K562 (cell line): ENCODE results near the gene MVP. TPM values are rescaled to one million over a fixed set of nuclear protein-coding genes. Genes with fewer than 3 reads are reported as not detected.

Source experiments
- ATAC-seq: fragments of 200-7000 bp; cut with Tn5 transposase; 3 replicates; pipeline ENCODE4 v1.9.1; 2020; ENCODE audit warnings: moderate library complexity
- BruUV-seq: library from RNA; stranded (reverse); fragments of 400-500 nt; replicated peaks from 2 replicates; lab custom pipeline; 2021; lab: Mats Ljungman, UMichigan
- CTCF ChIA-PET: fragments of 300-600 bp; formaldehyde crosslinking; extraction: SDS; loops from one replicate; lab custom pipeline; 2021; ENCODE audit warnings: low intra/inter-chr PET ratio; lab: Yijun Ruan, JAX
- POLR2A ChIA-PET: fragments of 300-600, 350-650 bp; sonication (Branson Sonifier 250); formaldehyde crosslinking; extraction: SDS; loops from one replicate; lab custom pipeline; 2021; ENCODE audit warnings: antibody characterized with exemption, inconsistent platforms; lab: Yijun Ruan, JAX
- DNase-seq, 4 experiments: peaks; one replicate each; pipeline versions ENCODE4 v3.0.0 to v3.0.0-alpha.2; 2011 to 2018; ENCODE audit warnings: low spot score in 3 of 4, mixed read lengths in 3 of 4; ENCODE audit errors: extremely low read depth in 1 of 4
- FAIRE-seq: peaks from 2 replicates; lab custom pipeline; 2011; peaks lifted over from hg19 to GRCh38; lab: Jason Lieb, UNC
- H2AFZ ChIP-seq: 2 replicates; pipeline ENCODE4 v1.6.0; 2011; ENCODE audit warnings: low read depth, low read length, control low read depth, inconsistent platforms
- H3K27ac ChIP-seq: fragments of 200-600 bp; 3 replicates; pipeline ENCODE4 v1.8.0; 2011; ENCODE audit warnings: low read depth, mild to moderate bottlenecking, control low read depth, inconsistent platforms, low read length, moderate library complexity, mixed read lengths; ENCODE audit errors: extremely low read depth
- H3K27me3 ChIP-seq, 2 experiments: fragments of 300-600 bp in 1 of 2; 2 replicates in 1 of 2; 3 replicates in 1 of 2; pipeline versions ENCODE4 v1.6.0 to v1.8.0; 2011; ENCODE audit warnings: inconsistent platforms in 2 of 2, low read length in 2 of 2, mild to moderate bottlenecking in 1 of 2, mixed read lengths in 1 of 2, moderate library complexity in 1 of 2; ENCODE audit not compliant: control insufficient read depth in 2 of 2, insufficient read depth in 2 of 2
- H3K36me3 ChIP-seq: fragments of 300-600 bp; 3 replicates; pipeline ENCODE4 v1.8.0; 2011; ENCODE audit warnings: mild to moderate bottlenecking, low read length, inconsistent platforms; ENCODE audit not compliant: control insufficient read depth, insufficient read depth
- H3K4me1 ChIP-seq, 2 experiments: fragments of 200-600 bp in 1 of 2; replicated peaks in 1 of 2; 2 replicates in 1 of 2; 3 replicates in 1 of 2; pipeline versions ENCODE4 v1.5.1 to v1.8.0; 2011; ENCODE audit warnings: inconsistent platforms in 2 of 2, low read length in 2 of 2, mild to moderate bottlenecking in 1 of 2, mixed read lengths in 1 of 2, moderate library complexity in 1 of 2; ENCODE audit not compliant: control insufficient read depth in 2 of 2, insufficient read depth in 2 of 2
- H3K4me2 ChIP-seq: 2 replicates; pipeline ENCODE4 v1.6.1; 2011; ENCODE audit warnings: low read length, control low read depth, inconsistent platforms, mixed read lengths; ENCODE audit not compliant: insufficient read depth
- H3K4me3 ChIP-seq: fragments of 200-600 bp; sonication (generic), shearing (Covaris generic); 2 replicates; pipeline ENCODE4 v1.5.1; 2016; ENCODE audit warnings: control low read depth, inconsistent platforms
- H3K79me2 ChIP-seq: fragments of 200-600 bp; 3 replicates; pipeline ENCODE4 v1.8.0; 2011; ENCODE audit warnings: low read length, inconsistent platforms; ENCODE audit not compliant: control insufficient read depth, insufficient read depth
- H3K9ac ChIP-seq, 2 experiments: 2 replicates each; pipeline versions ENCODE4 v1.6.0 to v1.6.1; 2011; ENCODE audit warnings: low read depth in 2 of 2, low read length in 2 of 2, control low read depth in 1 of 2, inconsistent platforms in 1 of 2, mild to moderate bottlenecking in 1 of 2, mixed read lengths in 1 of 2; ENCODE audit not compliant: insufficient read depth in 1 of 2
- H3K9me1 ChIP-seq: one replicate; pipeline ENCODE4 v1.6.0; 2011; ENCODE audit warnings: inconsistent platforms, mild to moderate bottlenecking, low read length, moderate library complexity; ENCODE audit not compliant: control insufficient read depth, insufficient read depth
- H3K9me3 ChIP-seq: replicated peaks from 2 replicates; pipeline ENCODE4 v1.5.1; 2011; ENCODE audit warnings: low read depth, low read length, inconsistent platforms; ENCODE audit not compliant: control insufficient read depth, insufficient read depth
- H4K20me1 ChIP-seq: replicated peaks from 2 replicates; pipeline ENCODE4 v1.6.1; 2011; ENCODE audit warnings: low read length, inconsistent platforms, mixed read lengths; ENCODE audit not compliant: control insufficient read depth, insufficient read depth
- CBX5 ChIP-seq: IDR thresholded peaks from 2 replicates; pipeline ENCODE4 v1.6.1; 2014; ENCODE audit warnings: low read depth, borderline replicate concordance
- CHAMP1 ChIP-seq: fragments of 450-650 bp; IDR thresholded peaks from 2 replicates; pipeline ENCODE4 v1.6.1; 2016; ENCODE audit warnings: mild to moderate bottlenecking
- HDAC3 ChIP-seq: fragments of 450-650 bp; IDR thresholded peaks from 2 replicates; pipeline ENCODE4 v1.6.1; 2018; ENCODE audit warnings: borderline replicate concordance, mild to moderate bottlenecking, moderate library complexity; ENCODE audit not compliant: partially characterized antibody
- HOMEZ ChIP-seq: fragments of 250-450 bp; sonication (Bioruptor Pico); IDR thresholded peaks from 2 replicates; pipeline ENCODE4 v1.4.0; 2020; ENCODE audit warnings: mild to moderate bottlenecking, moderate library complexity
- NR0B1 ChIP-seq: fragments of 450-650 bp; IDR thresholded peaks from one replicate; pipeline ENCODE4 v1.6.1; 2018; ENCODE audit warnings: mild to moderate bottlenecking, moderate library complexity; ENCODE audit not compliant: partially characterized antibody
- SREBF1 ChIP-seq: fragments of 150-350 bp; IDR thresholded peaks from 2 replicates; pipeline ENCODE4 v1.6.1; 2014; ENCODE audit warnings: antibody characterized with exemption, low read depth, low read length, borderline replicate concordance
- ZNF318 ChIP-seq, 2 experiments: fragments of 450-650 bp; IDR thresholded peaks; 2 replicates each; pipeline ENCODE4 v1.6.1; 2016; ENCODE audit warnings: mild to moderate bottlenecking in 2 of 2, borderline replicate concordance in 1 of 2, low read depth in 1 of 2, moderate library complexity in 1 of 2
- WGBS: fragments of 100-300 bp; shearing (Covaris generic); methylation state at CpG from one replicate; pipeline ENCODE4 v1.1.6; 2016; ENCODE audit warnings: low coverage, mixed read lengths; ENCODE audit not compliant: insufficient coverage; ENCODE audit errors: missing lambda C conversion rate; 5-methylcytosine and 5-hydroxymethylcytosine counted together
- in situ Hi-C: fragments of 300-500 bp; cut with MboI; formaldehyde crosslinking; loops from 4 replicates; pipeline ENCODE4 v1.15.0; 2018; ENCODE audit warnings: inconsistent platforms, mixed read lengths
- intact Hi-C: fragments of 100-400 bp; cut with micrococcal nuclease; formaldehyde crosslinking; loops from 2 replicates; pipeline ENCODE4 v1.14.2; 2022
- polyA plus RNA-seq, 8 experiments: library from polyadenylated mRNA; depleted of rRNA in 4 of 8; stranded (reverse) in 5 of 8; unstranded in 3 of 8; fragments of >200 nt; fragmentation: Nextera tagmentation in 2 of 8; fragmentation: Illumina TruSeq in 1 of 8; extraction: Ambion mirVana in 2 of 8; extraction: Trizol in 1 of 8; gene quantifications; 2 replicates each; pipeline versions ENCODE4 v1.2.1 to v1.2.3, GENCODE V29; 2011 to 2014; ENCODE audit warnings: inconsistent platforms in 1 of 8, missing spikeins in 1 of 8
- total RNA-seq, 7 experiments: library from RNA; depleted of rRNA in 6 of 7; stranded (reverse); fragments of >200 nt in 6 of 7; fragmentation: Illumina TruSeq in 2 of 7; extraction: Trizol in 2 of 7; gene quantifications; 2 replicates each; pipeline versions ENCODE4 v1.2.1 to v1.2.3, GENCODE V29; 2011 to 2021; ENCODE audit warnings: low replicate concordance in 1 of 7

The MVP gene
- total and polyA plus RNA-seq, 9 of the 15 experiments (the other 6 are each of a cell fraction or from before 2014, with no cell fraction given): 0.39 to 1.9 (median 0.76) TPM; not detected in 2

- in situ Hi-C loops (no loop called here), intact Hi-C loops (no loop called here)
- ChIA-PET CTCF (no interaction called here), POLR2A (no interaction called here)
- 80% methylated on average over 7 of the region's 7 CpGs for WGBS
- FAIRE-seq (no peak), ATAC-seq (no peak), DNase-seq (no peak)
- peaks cover 16% of the 10 kb centered on the region for H3K79me2 ChIP-seq
- no peak overlapping the region for H3K4me3 ChIP-seq
- no TSS peak for BruUV-seq
- no peaks in the 10 kb centered on the region for H3K9me3 ChIP-seq
- H3K4me1 ChIP-seq: peaks cover 22 to 47% of the 10 kb centered on the region in 2 experiments
- H3K9me1 ChIP-seq: peaks cover 3% of the 10 kb centered on the region
- H3K36me3 ChIP-seq: peaks cover 23% of the 10 kb centered on the region
- H4K20me1 ChIP-seq: no peaks in the 10 kb centered on the region; the same call in 1 of the 2 replicates
- H3K27me3 ChIP-seq: no peaks in the 10 kb centered on the region
- H2AFZ ChIP-seq: no peak overlapping the region
- no peak overlapping the region for H3K27ac ChIP-seq
- no peak overlapping the region for H3K4me2 ChIP-seq
- no peak overlapping the region for H3K9ac ChIP-seq
- TF ChIP-seq SREBF1 (no peak), NR0B1 (no peak), HOMEZ (no peak), CBX5 (no peak), ZNF318 (IDR thresholded peaks at IDR 0.05; ENCODE audit: borderline replicate concordance in 1 of 2, low read depth in 1 of 2) (no peak), HDAC3 (no peak), CHAMP1 (no peak)
Measured at GRCh38 chr16:29821643-29822115, 1.4 kb downstream of the MVP start.
